Loucy (cell line): ENCODE measurements around the gene FBH1.
"Not testable (repeated sequence)": the region's sequence is repeated elsewhere in the genome, so short reads cannot be mapped to it uniquely, and the experiment has no call there.

Source experiments
- H2AFZ ChIP-seq: fragments of 200-600 bp; sonication (generic); 2 replicates; pipeline ENCODE4 v1.6.0; 2016; ENCODE audit warnings: antibody characterized with exemption, mild to moderate bottlenecking, low read length, moderate library complexity
- H3F3A ChIP-seq: fragments of 200-600 bp; 2 replicates; pipeline ENCODE4 v1.6.0; 2016; ENCODE audit warnings: antibody characterized with exemption, low read depth, mild to moderate bottlenecking
- H3K27me3 ChIP-seq: fragments of 200-600 bp; sonication (generic); 2 replicates; pipeline ENCODE4 v1.6.1; 2014; ENCODE audit warnings: low read length, mild to moderate bottlenecking; ENCODE audit not compliant: insufficient read depth, poor library complexity, severe bottlenecking
- H3K36me3 ChIP-seq: fragments of 200-600 bp; sonication (generic); 2 replicates; pipeline ENCODE4 v1.6.1; 2016; ENCODE audit warnings: low read length; ENCODE audit not compliant: insufficient read depth
- H3K4me1 ChIP-seq: fragments of 200-600 bp; sonication (generic); 2 replicates; pipeline ENCODE4 v1.5.1; 2014; ENCODE audit warnings: low read length, mild to moderate bottlenecking; ENCODE audit not compliant: insufficient read depth, poor library complexity, severe bottlenecking
- H3K4me2 ChIP-seq: fragments of 200-600 bp; sonication (generic); 2 replicates; pipeline ENCODE4 v1.6.0; 2014; ENCODE audit warnings: antibody characterized with exemption, low read length, low read depth, mild to moderate bottlenecking; ENCODE audit not compliant: poor library complexity, severe bottlenecking
- H3K4me3 ChIP-seq: fragments of 200-600 bp; sonication (generic); 2 replicates; pipeline ENCODE4 v1.5.1; 2014; ENCODE audit warnings: low read length, mild to moderate bottlenecking, mixed read lengths; ENCODE audit not compliant: poor library complexity, severe bottlenecking
- H3K79me2 ChIP-seq: fragments of 200-600 bp; sonication (generic); 2 replicates; pipeline ENCODE4 v1.6.1; 2014; ENCODE audit warnings: low read length; ENCODE audit not compliant: insufficient read depth
- H3K9ac ChIP-seq: fragments of 200-600 bp; sonication (generic); 2 replicates; pipeline ENCODE4 v1.6.0; 2014; ENCODE audit warnings: mild to moderate bottlenecking, low read depth, low read length, moderate library complexity; ENCODE audit not compliant: poor library complexity, severe bottlenecking
- H3K9me2 ChIP-seq: fragments of 200-600 bp; sonication (generic); replicated peaks from 2 replicates; pipeline ENCODE4 v1.6.1; 2016; ENCODE audit warnings: low read depth, low read length, mixed read lengths
- H3K9me3 ChIP-seq: fragments of 200-600 bp; sonication (generic); 2 replicates; pipeline ENCODE4 v1.6.1; 2014; ENCODE audit warnings: mild to moderate bottlenecking, antibody characterized with exemption, low read length, low read depth; ENCODE audit not compliant: insufficient read depth
- H4K20me1 ChIP-seq: fragments of 200-600 bp; sonication (generic); 2 replicates; pipeline ENCODE4 v1.6.0; 2014; ENCODE audit warnings: antibody characterized with exemption, low read length, mild to moderate bottlenecking; ENCODE audit not compliant: insufficient read depth, poor library complexity, severe bottlenecking
- EZH2phosphoT487 ChIP-seq: fragments of 200-600 bp; IDR thresholded peaks from 2 replicates; pipeline ENCODE4 v1.6.1; 2018; ENCODE audit warnings: antibody characterized with exemption, mild to moderate bottlenecking, moderate library complexity, borderline replicate concordance
- TF ChIP-seq, protein P1 (sequence below): fragments of 200-600 bp; sonication (generic); conservative IDR thresholded peaks from 2 replicates; pipeline ENCODE4 v1.5.1; 2014; ENCODE audit warnings: mild to moderate bottlenecking, antibody characterized with exemption, low read length

The FBH1 gene

DNA sequence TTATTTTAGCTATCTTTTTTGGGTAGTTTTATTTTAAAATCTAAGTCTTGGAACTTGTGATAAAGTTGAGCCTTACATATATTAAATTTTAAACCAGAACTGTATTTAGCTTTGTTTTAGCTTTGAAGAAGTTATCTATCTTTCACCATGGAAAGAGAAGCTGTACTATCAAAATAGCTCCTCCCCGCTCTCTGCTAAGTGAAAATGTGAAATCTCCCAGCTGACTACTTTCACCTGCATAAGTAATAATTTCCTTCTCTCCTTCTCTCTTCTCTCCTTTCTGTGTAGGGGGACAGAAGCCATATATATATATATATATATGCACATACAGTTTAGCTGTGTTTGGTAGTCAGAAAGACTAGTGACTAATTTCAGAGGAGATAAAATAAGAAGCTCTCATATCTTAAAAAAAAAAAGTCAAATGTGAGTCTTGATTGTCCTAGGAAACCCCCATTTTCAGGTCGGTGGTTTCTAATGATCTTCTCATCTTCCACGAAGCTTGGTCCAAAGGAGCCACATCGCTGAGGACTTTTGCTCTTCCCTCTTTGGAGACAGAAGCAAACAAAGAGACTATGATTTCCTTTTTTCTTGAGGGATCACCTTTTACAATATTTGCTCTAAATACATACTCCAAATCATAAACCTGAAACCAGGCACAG is 46.2 kb upstream of the FBH1 start:
- Histone ChIP-seq H3K9me3 (no peaks in the 10 kb centered on the region), H3K4me3 (no peak overlapping the region), H2AFZ (no peak overlapping the region), H3K27me3 (no peaks in the 10 kb centered on the region), H3F3A (no peaks in the 10 kb centered on the region), H3K4me1 (no peaks in the 10 kb centered on the region), H4K20me1 (no peaks in the 10 kb centered on the region), H3K4me2 (no peak overlapping the region), H3K79me2 (no peaks in the 10 kb centered on the region), H3K9ac (no peak overlapping the region), H3K9me2 (no peaks in the 10 kb centered on the region), H3K36me3 (no peaks in the 10 kb centered on the region)
- TF ChIP-seq, protein P1, sequence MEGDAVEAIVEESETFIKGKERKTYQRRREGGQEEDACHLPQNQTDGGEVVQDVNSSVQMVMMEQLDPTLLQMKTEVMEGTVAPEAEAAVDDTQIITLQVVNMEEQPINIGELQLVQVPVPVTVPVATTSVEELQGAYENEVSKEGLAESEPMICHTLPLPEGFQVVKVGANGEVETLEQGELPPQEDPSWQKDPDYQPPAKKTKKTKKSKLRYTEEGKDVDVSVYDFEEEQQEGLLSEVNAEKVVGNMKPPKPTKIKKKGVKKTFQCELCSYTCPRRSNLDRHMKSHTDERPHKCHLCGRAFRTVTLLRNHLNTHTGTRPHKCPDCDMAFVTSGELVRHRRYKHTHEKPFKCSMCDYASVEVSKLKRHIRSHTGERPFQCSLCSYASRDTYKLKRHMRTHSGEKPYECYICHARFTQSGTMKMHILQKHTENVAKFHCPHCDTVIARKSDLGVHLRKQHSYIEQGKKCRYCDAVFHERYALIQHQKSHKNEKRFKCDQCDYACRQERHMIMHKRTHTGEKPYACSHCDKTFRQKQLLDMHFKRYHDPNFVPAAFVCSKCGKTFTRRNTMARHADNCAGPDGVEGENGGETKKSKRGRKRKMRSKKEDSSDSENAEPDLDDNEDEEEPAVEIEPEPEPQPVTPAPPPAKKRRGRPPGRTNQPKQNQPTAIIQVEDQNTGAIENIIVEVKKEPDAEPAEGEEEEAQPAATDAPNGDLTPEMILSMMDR, result no peak
- no peak for TF ChIP-seq EZH2phosphoT487

GRCh38 chr10:5844345-5845055 is 45.5 kb upstream of the FBH1 start:
- Histone ChIP-seq H2AFZ (no peak overlapping the region), H3K9ac (no peak overlapping the region), H3K36me3 (no peaks in the 10 kb centered on the region), H3K9me3 (no peaks in the 10 kb centered on the region), H3K27me3 (no peaks in the 10 kb centered on the region), H3K79me2 (no peaks in the 10 kb centered on the region), H3K4me3 (no peak overlapping the region), H3K4me2 (no peak overlapping the region), H3K9me2 (no peaks in the 10 kb centered on the region), H3K4me1 (no peaks in the 10 kb centered on the region), H4K20me1 (no peaks in the 10 kb centered on the region), H3F3A (no peaks in the 10 kb centered on the region)
- TF ChIP-seq, protein P1, result no peak
- no peak for TF ChIP-seq EZH2phosphoT487

GRCh38 chr10:5846667-5847066 is 43.4 kb upstream of the FBH1 start:
- not testable (repeated sequence) for H3K9me3 ChIP-seq, H3K9me2 ChIP-seq, H3K9ac ChIP-seq, H2AFZ ChIP-seq, H3K79me2 ChIP-seq, H3K4me2 ChIP-seq, H4K20me1 ChIP-seq, H3K4me1 ChIP-seq, H3K4me3 ChIP-seq, H3F3A ChIP-seq, H3K27me3 ChIP-seq, H3K36me3 ChIP-seq

DNA sequence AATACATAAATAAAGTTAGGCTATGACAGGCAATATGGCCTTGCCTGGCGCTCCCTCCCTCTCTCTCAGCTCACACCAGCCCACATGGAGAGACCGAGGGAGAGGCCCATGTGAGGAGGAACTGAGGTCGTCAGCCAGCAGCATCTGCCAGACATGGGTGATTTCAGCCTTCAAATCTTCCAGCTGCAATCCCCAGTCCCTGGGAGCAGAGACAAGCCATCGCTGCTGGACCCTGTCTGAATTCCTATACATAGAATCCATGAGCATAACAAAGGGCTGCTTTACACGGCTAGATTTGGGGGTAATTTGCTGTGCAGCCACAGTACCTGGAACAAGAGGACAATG is 35.9 kb upstream of the FBH1 start:
- no peaks in the 10 kb centered on the region for H4K20me1 ChIP-seq
- no peaks in the 10 kb centered on the region for H3K27me3 ChIP-seq
- no peaks in the 10 kb centered on the region for H3K9me3 ChIP-seq
- H3K4me2 ChIP-seq, result no peak overlapping the region
- H3K9ac ChIP-seq, result no peak overlapping the region
- H2AFZ ChIP-seq, result no peak overlapping the region
- H3K4me1 ChIP-seq, result no peaks in the 10 kb centered on the region
- no peaks in the 10 kb centered on the region for H3K9me2 ChIP-seq
- H3F3A ChIP-seq, result no peaks in the 10 kb centered on the region
- no peak overlapping the region for H3K4me3 ChIP-seq
- no peaks in the 10 kb centered on the region for H3K36me3 ChIP-seq
- no peaks in the 10 kb centered on the region for H3K79me2 ChIP-seq
- no peak for TF ChIP-seq EZH2phosphoT487
- TF ChIP-seq, protein P1, result no peak
